Activated naive CD4-positive, alpha-beta T cell treated with anti-CD3 and anti-CD28 coated beads, Interleukin-2, amount 50 U/mL, for 16 hours (primary cell): ENCODE data around the gene ZNF420.
A peak's percentile ranks its signal among the peaks of the same experiment; 100 is the strongest.
"Not testable (repeated sequence)": the region's sequence is repeated elsewhere in the genome, so short reads cannot be mapped to it uniquely, and the experiment has no call there.

Experiments used
- DNase-seq: peaks from one replicate; pipeline ENCODE4 v3.0.0-alpha.2; 2020

ZNF420 gene

DNA sequence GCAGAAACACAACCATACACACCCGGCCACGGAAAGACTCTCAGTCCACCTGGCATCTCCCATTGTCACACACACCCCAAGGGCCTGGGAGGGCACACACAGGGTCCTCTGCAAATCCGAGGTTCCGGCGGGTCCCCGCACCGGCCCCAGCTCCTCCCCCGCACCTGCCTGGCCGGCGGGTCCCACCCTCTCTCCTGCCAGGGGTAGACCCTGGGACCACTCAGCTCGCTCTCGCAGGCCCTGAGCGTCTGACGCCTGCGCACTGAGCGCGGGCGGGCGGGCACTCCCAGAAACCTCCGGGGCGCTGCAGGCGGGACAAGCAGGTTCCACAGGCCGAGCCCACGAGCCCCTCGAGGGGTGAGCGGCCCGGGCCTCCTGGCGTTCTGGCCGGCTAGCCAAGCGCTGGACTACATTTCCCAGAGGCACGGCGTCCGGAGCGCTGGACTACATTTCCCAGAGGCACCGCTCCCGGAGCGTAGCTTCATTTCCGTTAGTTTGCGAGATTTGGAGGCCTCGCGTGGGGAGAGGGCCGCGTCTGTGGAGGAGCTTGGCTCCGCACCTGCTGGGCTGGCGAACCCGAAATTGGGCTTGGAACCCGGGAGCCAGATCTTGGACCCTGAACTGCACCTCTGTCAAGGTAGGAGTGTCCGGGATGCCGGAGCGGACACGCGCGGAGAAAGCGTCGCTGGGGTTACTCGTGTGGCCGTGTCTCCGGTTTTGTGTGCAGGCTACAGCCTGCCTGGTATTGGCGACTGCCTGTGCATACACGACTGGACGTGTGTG, at the start of gene ZNF420:
TSS of gene ZNF420 (plus strand) at position 500 of the 783 bp plus-strand sequence. CDS start 10,686 bp downstream, outside the sequence.
- DNase-seq: peak; percentile 87

GRCh38 chr19:37045140-37045539, 33.1 kb upstream of the ZNF420 start:
- DNase-seq: no peak

- DNase-seq: no peak
Measured at GRCh38 chr19:37055330-37055729, 22.9 kb upstream of the ZNF420 start.

DNA sequence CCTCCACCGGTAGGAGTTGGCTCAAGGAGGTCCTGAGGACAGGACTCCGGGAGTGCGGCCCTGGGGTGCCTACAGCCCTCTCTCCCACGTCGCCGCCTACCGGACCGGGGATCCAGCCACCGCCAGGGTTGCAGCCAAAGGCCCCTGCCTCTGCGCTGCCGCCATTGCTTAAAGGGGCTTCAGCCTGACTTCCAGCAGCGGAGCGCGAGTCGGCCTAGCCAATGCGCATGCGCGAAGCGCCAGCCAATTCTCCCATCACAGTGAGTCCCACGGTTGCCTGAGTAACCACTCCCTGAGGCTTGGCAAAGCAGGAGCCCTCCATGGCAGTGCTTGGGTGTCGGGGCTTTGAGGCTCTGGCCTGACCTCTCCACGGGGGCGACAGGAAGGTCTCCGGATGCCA, 21.5 kb upstream of the ZNF420 start:
- no peak for DNase-seq

DNA sequence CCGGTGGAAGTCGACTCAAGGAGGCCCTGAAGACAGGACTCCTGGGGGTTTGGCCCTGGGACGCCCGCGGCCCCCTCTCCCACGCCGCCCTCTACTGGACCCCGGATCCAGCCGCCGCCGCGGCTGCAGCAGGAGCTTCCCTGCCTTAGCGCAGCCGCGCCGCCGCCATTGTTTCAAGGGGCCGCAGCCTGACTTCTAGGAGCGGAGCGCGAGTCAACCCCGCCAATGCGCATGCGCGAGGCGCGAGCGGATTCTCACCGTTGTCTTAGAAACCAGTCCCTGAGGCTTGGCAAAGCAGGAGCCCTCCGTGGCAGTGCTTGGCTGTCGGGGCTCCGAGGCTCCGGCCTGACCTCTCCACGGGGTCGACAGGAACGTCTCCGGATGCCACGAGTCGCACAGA, 19.1 kb upstream of the ZNF420 start:
- DNase-seq: no peak

DNA sequence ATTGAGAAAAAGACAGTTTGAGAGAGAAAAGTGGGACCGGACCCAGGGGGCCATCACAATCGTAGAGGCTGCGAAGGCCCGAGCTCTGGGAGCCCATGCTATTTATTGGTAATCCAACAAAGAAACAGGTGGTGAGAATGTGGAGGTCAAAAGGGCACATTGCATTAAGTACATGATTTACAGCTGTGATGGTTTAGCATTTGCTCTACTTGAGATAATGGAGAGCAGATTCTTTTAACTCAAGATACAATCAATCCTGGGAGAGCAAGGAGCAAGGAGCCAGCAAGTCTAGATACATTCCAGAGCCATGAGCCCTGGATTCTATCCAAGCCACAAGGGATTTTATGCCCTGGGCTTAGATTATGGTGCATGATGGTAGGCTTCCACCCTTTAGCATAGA, 13.3 kb upstream of the ZNF420 start:
- not testable (repeated sequence) for DNase-seq

DNA sequence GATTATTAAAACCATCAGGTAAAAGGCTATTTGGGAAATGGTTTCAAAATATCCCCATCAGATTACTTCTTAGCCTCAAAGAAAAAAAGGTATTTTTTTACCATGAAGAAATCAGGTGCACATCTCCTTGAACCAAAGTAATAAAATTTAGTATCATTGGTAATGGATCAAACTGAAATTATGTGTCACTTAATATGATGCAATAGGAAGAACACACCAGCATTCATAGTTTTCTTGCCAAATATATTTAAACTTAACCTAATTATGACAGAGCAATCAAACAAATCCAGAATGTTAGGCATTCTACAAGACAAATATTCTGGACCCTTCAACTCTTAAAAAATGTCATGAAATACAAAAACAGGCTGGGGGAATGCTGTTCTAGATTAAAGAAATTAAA, 4.1 kb upstream of the ZNF420 start:
- no peak for DNase-seq

DNA sequence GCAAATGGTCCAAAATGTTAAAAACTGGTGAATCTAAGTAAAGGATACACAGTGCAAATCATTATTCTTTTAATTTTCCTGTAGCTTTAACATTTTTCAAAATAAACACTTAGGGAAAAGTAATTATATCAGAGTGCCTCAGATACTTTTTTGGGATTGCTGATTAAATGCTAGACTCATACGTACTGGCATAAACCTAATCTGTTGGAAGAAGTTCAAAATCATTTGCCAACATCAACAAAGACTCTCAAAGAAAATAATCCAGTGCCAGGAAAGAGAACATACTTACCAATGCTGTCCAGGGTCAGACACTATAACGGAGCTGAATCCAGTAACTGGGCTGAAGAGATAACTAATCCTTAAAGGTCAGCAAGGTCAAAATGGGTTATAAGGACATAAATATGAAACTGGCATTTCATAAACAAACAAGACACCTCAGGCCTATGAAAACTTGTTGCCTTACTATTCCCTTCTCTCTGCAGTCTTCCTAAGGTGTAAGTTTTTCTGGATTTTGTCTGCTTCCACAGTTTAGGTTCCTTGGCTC, 3.3 kb upstream of the ZNF420 start:
- DNase-seq: no peak

- DNase-seq: not testable (repeated sequence)
Measured at GRCh38 chr19:37076524-37076923, 1.7 kb upstream of the ZNF420 start.

- DNase-seq: no peak
Measured at GRCh38 chr19:37077501-37077933, 716 bp upstream of the ZNF420 start.

GRCh38 chr19:37078717-37079032, 442 bp downstream of the ZNF420 start:
- DNase-seq: no peak

- DNase-seq: no peak
Measured at GRCh38 chr19:37079238-37079637, 1.0 kb downstream of the ZNF420 start.

GRCh38 chr19:37082307-37082706, 4.1 kb downstream of the ZNF420 start:
- DNase-seq: no peak

- DNase-seq: no peak
Measured at GRCh38 chr19:37087110-37087509, 8.9 kb downstream of the ZNF420 start.

- no peak for DNase-seq
Measured at GRCh38 chr19:37095859-37096258, 17.6 kb downstream of the ZNF420 start.

DNA sequence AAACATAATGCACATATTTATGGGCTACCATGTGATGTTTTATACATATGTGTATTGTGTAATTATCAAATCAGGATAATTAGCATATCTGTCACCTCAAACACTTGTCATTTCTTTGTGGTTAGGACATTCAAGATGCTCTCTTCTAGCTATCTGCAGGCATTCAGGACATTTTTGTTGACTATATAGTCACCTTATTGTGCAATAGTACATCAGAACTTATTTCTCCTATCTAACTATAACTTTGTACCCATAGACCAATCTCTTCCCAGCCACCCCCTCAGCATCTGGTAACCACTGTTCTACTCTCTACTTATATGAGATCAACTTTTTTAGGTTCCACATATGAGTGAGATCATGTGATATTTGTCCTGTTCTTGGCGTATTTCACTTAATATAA, 20.3 kb downstream of the ZNF420 start:
- DNase-seq: no peak

DNA sequence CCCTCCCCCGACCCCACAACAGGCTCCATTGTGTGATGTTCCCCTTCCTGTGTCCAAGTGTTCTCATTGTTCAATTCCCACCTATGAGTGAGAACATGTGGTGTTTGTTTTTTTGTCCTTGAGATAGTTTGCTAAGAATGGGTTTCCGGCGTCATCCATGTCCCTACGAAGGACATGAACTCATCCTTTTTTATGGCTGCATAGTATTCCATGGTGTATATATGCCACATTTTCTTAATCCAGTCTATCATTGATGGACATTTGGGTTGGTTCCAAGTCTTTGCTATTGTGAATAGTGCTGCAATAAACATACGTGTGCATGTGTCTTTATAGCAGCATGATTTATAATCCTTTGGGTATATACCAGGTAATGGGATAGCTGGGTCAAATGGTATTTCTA, 25.9 kb downstream of the ZNF420 start:
- DNase-seq: not testable (repeated sequence)

DNA sequence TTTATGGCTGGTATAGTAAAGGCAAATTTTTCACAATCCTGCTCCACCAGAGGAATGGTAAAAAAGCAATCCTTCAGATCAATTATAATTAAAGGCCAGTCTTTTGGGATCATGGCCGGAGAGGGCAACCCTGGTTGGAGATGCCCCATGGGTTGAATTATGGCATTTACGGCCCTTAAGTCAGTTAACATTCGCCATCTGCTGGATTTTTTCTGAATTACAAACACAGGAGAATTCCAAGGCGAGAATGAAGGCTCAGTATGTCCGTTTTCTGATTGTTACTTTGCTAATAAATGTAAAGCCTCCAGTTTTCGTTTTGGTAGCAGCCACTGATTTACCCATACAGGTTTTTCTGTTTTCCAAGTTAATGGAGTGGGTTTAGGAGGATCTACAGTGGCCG, 33.5 kb downstream of the ZNF420 start:
- DNase-seq: not testable (repeated sequence)

DNA sequence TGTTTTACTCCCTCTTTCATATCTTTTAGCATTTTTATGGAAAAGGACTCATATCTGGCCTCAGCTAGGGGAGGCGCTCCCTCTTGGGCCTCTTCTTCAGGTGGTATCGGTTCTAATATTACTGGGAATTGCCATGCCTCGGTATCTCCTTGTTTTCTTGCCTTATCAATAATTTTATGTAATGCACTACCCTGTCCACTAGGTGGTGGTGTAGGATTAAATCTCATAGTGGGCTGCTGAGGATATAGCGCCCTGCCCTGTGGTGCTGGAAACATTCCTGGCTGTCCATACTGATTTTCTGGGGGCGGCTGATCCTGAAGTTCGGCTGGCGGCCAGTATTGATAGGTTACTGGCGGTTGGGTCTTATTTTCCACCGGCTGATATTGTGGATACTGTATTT, 35.8 kb downstream of the ZNF420 start:
- DNase-seq: no peak

DNA sequence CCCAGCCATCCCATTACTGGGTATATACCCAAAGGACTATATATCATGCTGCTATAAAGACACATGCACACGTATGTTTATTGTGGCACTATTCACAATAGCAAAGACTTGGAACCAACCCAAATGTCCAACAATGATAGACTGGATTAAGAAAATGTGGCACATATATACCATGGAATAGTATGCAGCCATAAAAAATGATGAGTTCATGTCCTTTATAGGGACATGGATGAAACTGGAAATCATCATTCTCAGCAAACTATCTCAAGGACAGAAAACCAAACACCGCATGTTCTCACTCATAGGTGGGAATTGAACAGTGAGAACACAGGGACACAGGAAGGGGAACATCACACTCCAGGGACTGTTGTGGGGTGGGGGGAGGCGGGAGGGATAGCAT, 43.9 kb downstream of the ZNF420 start:
- not testable (repeated sequence) for DNase-seq

- no peak for DNase-seq
Measured at GRCh38 chr19:37127999-37128820, 50.0 kb downstream of the ZNF420 start.

GRCh38 chr19:37128821-37129177, 50.6 kb downstream of the ZNF420 start:
- DNase-seq: no peak

- DNase-seq: no peak
Measured at GRCh38 chr19:37136111-37136510, 57.9 kb downstream of the ZNF420 start.

GRCh38 chr19:37148214-37148613, 70.0 kb downstream of the ZNF420 start:
- no peak for DNase-seq
